Neuronal stem cell (in vitro differentiated cells): Measurements from ENCODE around the gene NSD2.

Source experiments
- DNase-seq: peaks from one replicate; pipeline ENCODE4 v3.0.0-alpha.2; 2013; ENCODE audit warnings: low spot score
- H2AFZ ChIP-seq: one replicate; pipeline ENCODE4 v1.6.1; 2013; ENCODE audit warnings: mild to moderate bottlenecking, low read length, inconsistent platforms
- H2AK5ac ChIP-seq: 2 replicates; pipeline ENCODE4 v1.6.1; 2013; ENCODE audit warnings: low read depth, mild to moderate bottlenecking, inconsistent platforms, low read length, moderate library complexity, mixed read lengths
- H2BK120ac ChIP-seq: 2 replicates; pipeline ENCODE4 v1.6.1; 2013; ENCODE audit warnings: low read depth, mild to moderate bottlenecking, inconsistent platforms, low read length, moderate library complexity, mixed read lengths
- H2BK12ac ChIP-seq: one replicate; pipeline ENCODE4 v1.6.1; 2013; ENCODE audit warnings: low read length, inconsistent platforms
- H2BK15ac ChIP-seq: 2 replicates; pipeline ENCODE4 v1.6.1; 2013; ENCODE audit warnings: mild to moderate bottlenecking, low read length, inconsistent platforms, mixed read lengths
- H2BK5ac ChIP-seq: one replicate; pipeline ENCODE4 v1.6.1; 2013; ENCODE audit warnings: inconsistent platforms, mild to moderate bottlenecking, low read length, moderate library complexity
- H3K14ac ChIP-seq: one replicate; pipeline ENCODE4 v1.6.1; 2013; ENCODE audit warnings: low read length, inconsistent platforms
- H3K18ac ChIP-seq: 2 replicates; pipeline ENCODE4 v1.6.1; 2013; ENCODE audit warnings: low read length, inconsistent platforms
- H3K23ac ChIP-seq: 2 replicates; pipeline ENCODE4 v1.6.1; 2013; ENCODE audit warnings: low read depth, mild to moderate bottlenecking, mixed read lengths, low read length, inconsistent platforms; ENCODE audit not compliant: poor library complexity
- H3K27ac ChIP-seq: replicated peaks from 3 replicates; pipeline ENCODE4 v1.5.1; 2013; ENCODE audit warnings: low read length, inconsistent platforms
- H3K27me3 ChIP-seq, 3 experiments: 2 replicates each; pipeline ENCODE4 v1.6.1; 2013; ENCODE audit warnings: low read length in 3 of 3, mild to moderate bottlenecking in 2 of 3, inconsistent platforms in 1 of 3, low read depth in 1 of 3, mixed read lengths in 1 of 3, moderate library complexity in 1 of 3; ENCODE audit not compliant: control insufficient read depth in 3 of 3, insufficient read depth in 3 of 3
- H3K36me3 ChIP-seq, 2 donors: replicated peaks in 1 of 2; 2 replicates each; pipeline ENCODE4 v1.6.1; 2013; ENCODE audit warnings: low read length in 2 of 2; ENCODE audit not compliant: control insufficient read depth in 2 of 2, insufficient read depth in 2 of 2
- H3K4ac ChIP-seq: 2 replicates; pipeline ENCODE4 v1.6.1; 2013; ENCODE audit warnings: inconsistent platforms, mild to moderate bottlenecking, low read length, moderate library complexity
- H3K4me1 ChIP-seq, 2 donors: 1 replicate in 1 of 2; 2 replicates in 1 of 2; pipeline ENCODE4 v1.6.1; 2013; ENCODE audit warnings: low read length in 2 of 2, low read depth in 1 of 2; ENCODE audit not compliant: control insufficient read depth in 2 of 2, insufficient read depth in 1 of 2
- H3K4me2 ChIP-seq: one replicate; pipeline ENCODE4 v1.6.1; 2013; ENCODE audit warnings: mild to moderate bottlenecking, low read length, inconsistent platforms; ENCODE audit not compliant: insufficient read depth, poor library complexity, severe bottlenecking
- H3K4me3 ChIP-seq, 2 donors: 2 replicates each; pipeline ENCODE4 v1.5.1; 2013; ENCODE audit warnings: low read length in 2 of 2, mild to moderate bottlenecking in 2 of 2, inconsistent platforms in 1 of 2, moderate library complexity in 1 of 2
- H3K79me1 ChIP-seq: one replicate; pipeline ENCODE4 v1.6.1; 2013; ENCODE audit warnings: low read depth, mild to moderate bottlenecking, inconsistent platforms, low read length, moderate library complexity
- H3K9ac ChIP-seq: one replicate; pipeline ENCODE4 v1.6.1; 2013; ENCODE audit warnings: mild to moderate bottlenecking, low read depth, low read length, inconsistent platforms; ENCODE audit not compliant: poor library complexity
- H3K9me3 ChIP-seq, 2 donors: replicated peaks in 1 of 2; 2 replicates each; pipeline versions ENCODE3 to v1.6.1; 2013; ENCODE audit warnings: low read length in 2 of 2, mild to moderate bottlenecking in 2 of 2, inconsistent platforms in 1 of 2, low read depth in 1 of 2, mixed read lengths in 1 of 2, moderate library complexity in 1 of 2; ENCODE audit not compliant: control insufficient read depth in 2 of 2, insufficient read depth in 1 of 2
- H4K8ac ChIP-seq: one replicate; pipeline ENCODE4 v1.6.1; 2013; ENCODE audit warnings: low read depth, mild to moderate bottlenecking, inconsistent platforms, low read length, moderate library complexity
- H4K91ac ChIP-seq: one replicate; pipeline ENCODE4 v1.6.1; 2013; ENCODE audit warnings: low read length, low read depth, mild to moderate bottlenecking, inconsistent platforms; ENCODE audit not compliant: poor library complexity
- WGBS, 2 donors: extraction: QIAGEN DNeasy Blood & Tissue Kit; methylation state at CpG; one replicate each; pipeline ENCODE4 v1.1.7; 2013; ENCODE audit warnings: missing lambda C conversion rate in 2 of 2, mixed read lengths in 1 of 2; ENCODE audit not compliant: insufficient read length in 2 of 2, insufficient replicate concordance in 1 of 2; ENCODE audit errors: extremely low coverage in 2 of 2; 5-methylcytosine and 5-hydroxymethylcytosine counted together

Gene NSD2

GRCh38 chr4:1898007-1898406 lies 26.8 kb downstream of the NSD2 start:
- no peak overlapping the region for H4K8ac ChIP-seq
- H2AFZ ChIP-seq, result no peak overlapping the region
- no peak overlapping the region for H2BK15ac ChIP-seq
- no peak overlapping the region for H2BK5ac ChIP-seq
- peaks cover 0 to 2% of the 10 kb centered on the region in 2 donors for H3K4me1 ChIP-seq
- H3K27ac ChIP-seq, result no peak overlapping the region
- DNase-seq, result no peak
- no peak overlapping the region for H3K18ac ChIP-seq
- H3K9ac ChIP-seq, result no peak overlapping the region
- peaks cover 20% of the 10 kb centered on the region for H3K79me1 ChIP-seq
- no peak overlapping the region for H4K91ac ChIP-seq
- H2AK5ac ChIP-seq, result no peak overlapping the region
- no CpG with 5 or more reads among the region's 6 CpGs for WGBS, 2 donors
- no peak overlapping the region for H3K14ac ChIP-seq
- H3K4me2 ChIP-seq, result no peak overlapping the region
- peaks cover 22 to 75% of the 10 kb centered on the region in 2 donors for H3K36me3 ChIP-seq
- H3K4me3 ChIP-seq, result no peak overlapping the region
- H3K9me3 ChIP-seq, result peaks cover 2 to 6% of the 10 kb centered on the region in 2 donors
- no peak overlapping the region for H2BK120ac ChIP-seq
- no peaks in the 10 kb centered on the region for H3K27me3 ChIP-seq
- H3K23ac ChIP-seq, result no peak overlapping the region
- H3K4ac ChIP-seq, result no peak overlapping the region
- H2BK12ac ChIP-seq, result no peak overlapping the region

GRCh38 chr4:1898681-1899080 lies 27.5 kb downstream of the NSD2 start:
- peaks cover 23 to 74% of the 10 kb centered on the region in 2 donors for H3K36me3 ChIP-seq
- H3K9ac ChIP-seq, result no peak overlapping the region
- no peaks in the 10 kb centered on the region for H3K27me3 ChIP-seq

DNA sequence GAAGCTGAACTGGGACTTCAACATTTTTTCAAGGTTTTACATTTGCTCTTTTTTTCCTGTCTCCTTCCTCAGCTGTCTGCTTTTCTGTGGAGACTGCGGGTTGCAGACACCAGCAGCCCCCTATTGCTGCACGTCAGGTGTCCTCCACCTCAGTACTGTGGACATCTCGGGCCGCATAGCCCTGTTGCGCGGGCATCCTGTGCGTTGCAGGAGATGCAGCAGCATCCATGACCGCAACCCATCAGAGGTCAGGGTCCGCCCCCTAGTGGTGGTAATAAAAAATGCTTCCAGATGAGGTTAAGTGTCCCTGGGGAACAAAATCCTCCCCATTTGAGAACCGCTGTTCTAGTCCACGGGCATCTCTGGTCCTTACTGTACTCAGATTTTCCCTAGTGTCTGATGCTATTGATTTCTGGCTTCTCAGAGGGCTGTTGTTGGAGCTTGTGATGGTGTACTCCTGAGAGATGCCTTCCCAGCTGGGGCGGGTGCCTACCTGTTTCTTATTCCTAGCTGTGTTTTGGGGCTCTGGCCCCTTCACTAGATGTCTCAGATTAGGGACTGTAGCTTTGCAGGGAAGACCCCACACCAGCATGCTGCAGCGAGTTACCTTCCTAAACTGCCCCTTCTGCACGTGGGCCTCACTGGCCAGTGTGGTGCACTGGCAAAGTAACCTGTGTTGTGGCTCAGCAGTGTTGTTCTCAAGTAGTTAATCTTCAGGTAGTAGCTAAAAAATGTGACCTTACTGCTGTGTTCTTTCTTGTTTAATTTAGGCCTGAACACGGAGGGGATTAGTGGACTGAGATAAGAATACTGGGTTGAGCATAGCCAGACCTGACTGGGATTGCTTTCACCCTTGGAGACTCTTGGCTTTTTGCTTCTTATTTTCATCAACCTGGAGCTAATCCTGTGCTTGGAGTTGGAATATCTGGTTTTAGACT lies 28.2 kb downstream of the NSD2 start:
- no peak overlapping the region for H2AFZ ChIP-seq
- no peak overlapping the region for H3K14ac ChIP-seq
- H4K8ac ChIP-seq, result no peak overlapping the region
- no peak overlapping the region for H2BK15ac ChIP-seq
- no peak overlapping the region for H2BK120ac ChIP-seq
- H4K91ac ChIP-seq, result no peak overlapping the region
- H3K23ac ChIP-seq, result no peak overlapping the region
- H3K27me3 ChIP-seq, result no peaks in the 10 kb centered on the region
- H2BK5ac ChIP-seq, result no peak overlapping the region
- no peak overlapping the region for H3K4me2 ChIP-seq
- no CpG with 5 or more reads among the region's 15 CpGs for WGBS, 2 donors
- H3K27ac ChIP-seq, result no peak overlapping the region
- no peak overlapping the region for H3K9ac ChIP-seq
- peak; percentile 74 for DNase-seq
- no peak overlapping the region for H3K4ac ChIP-seq
- peaks cover 16% of the 10 kb centered on the region for H3K79me1 ChIP-seq
- H3K9me3 ChIP-seq, result peaks cover 0 to 2% of the 10 kb centered on the region in 2 donors
- no peak overlapping the region for H3K4me3 ChIP-seq
- H3K4me1 ChIP-seq, result peaks cover 0 to 2% of the 10 kb centered on the region in 2 donors
- H3K18ac ChIP-seq, result no peak overlapping the region
- H3K36me3 ChIP-seq, result peaks cover 25 to 73% of the 10 kb centered on the region in 2 donors
- no peak overlapping the region for H2AK5ac ChIP-seq
- H2BK12ac ChIP-seq, result no peak overlapping the region

More at GRCh38 chr4:1898681-1899080, 27.5 kb downstream of the NSD2 start:
- Histone ChIP-seq H3K18ac (no peak overlapping the region), H4K91ac (no peak overlapping the region), H3K4me1 (peaks cover 0 to 2% of the 10 kb centered on the region in 2 donors), H3K4ac (no peak overlapping the region), H3K4me3 (no peak overlapping the region), H2BK5ac (no peak overlapping the region), H2AK5ac (no peak overlapping the region), H3K27ac (peak overlapping the region; percentile 50), H3K23ac (no peak overlapping the region), H2BK12ac (no peak overlapping the region), H2BK120ac (no peak overlapping the region), H3K79me1 (peaks cover 20% of the 10 kb centered on the region), H2AFZ (no peak overlapping the region), H2BK15ac (no peak overlapping the region), H4K8ac (no peak overlapping the region), H3K14ac (no peak overlapping the region), H3K9me3 (peaks cover 2 to 5% of the 10 kb centered on the region in 2 donors), H3K4me2 (no peak overlapping the region)
- no peak for DNase-seq
- no CpG with 5 or more reads among the region's 1 CpG for WGBS, 2 donors

DNA sequence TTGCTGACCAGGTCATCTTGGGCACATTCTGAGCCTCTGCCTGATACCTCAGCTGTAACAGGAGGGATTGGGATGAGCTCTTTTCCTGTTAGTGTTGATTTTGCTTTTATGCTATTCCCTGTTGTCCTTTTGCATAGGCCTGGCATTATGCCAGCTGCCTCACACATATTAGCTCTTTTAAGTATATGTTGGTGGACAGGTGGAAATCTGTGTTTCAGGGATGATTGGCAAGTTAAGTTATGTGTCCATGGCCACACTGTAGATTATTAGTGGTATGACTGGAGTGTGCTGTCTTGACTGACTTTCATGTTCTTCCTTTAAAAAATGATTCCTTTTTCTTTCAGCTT lies 28.9 kb downstream of the NSD2 start:
- H2AK5ac ChIP-seq, result no peak overlapping the region
- H3K79me1 ChIP-seq, result peaks cover 16% of the 10 kb centered on the region
- H2BK120ac ChIP-seq, result no peak overlapping the region
- H3K18ac ChIP-seq, result no peak overlapping the region
- no peak overlapping the region for H3K9ac ChIP-seq
- H3K4me1 ChIP-seq, result peaks cover 0 to 2% of the 10 kb centered on the region in 2 donors
- H3K9me3 ChIP-seq, result peaks cover 0 to 2% of the 10 kb centered on the region in 2 donors
- no peak overlapping the region for H3K23ac ChIP-seq
- no peak overlapping the region for H3K4me3 ChIP-seq
- no peak overlapping the region for H3K14ac ChIP-seq
- no peak overlapping the region for H2BK5ac ChIP-seq
- H4K91ac ChIP-seq, result no peak overlapping the region
- no peaks in the 10 kb centered on the region for H3K27me3 ChIP-seq
- no peak overlapping the region for H2AFZ ChIP-seq
- DNase-seq, result no peak
- H4K8ac ChIP-seq, result no peak overlapping the region
- H2BK12ac ChIP-seq, result no peak overlapping the region
- H3K36me3 ChIP-seq, result peaks cover 25 to 73% of the 10 kb centered on the region in 2 donors
- no peak overlapping the region for H2BK15ac ChIP-seq
- no peak overlapping the region for H3K4ac ChIP-seq
- no peak overlapping the region for H3K27ac ChIP-seq
- no peak overlapping the region for H3K4me2 ChIP-seq
